B cell (primary cell): ENCODE measurements around the gene KRTAP2-4. TPM values are rescaled to one million over a fixed set of nuclear protein-coding genes. Genes with fewer than 3 reads are reported as not detected.
A peak's percentile ranks its signal among the peaks of the same experiment; 100 is the strongest.
"Not testable (repeated sequence)": the region's sequence is repeated elsewhere in the genome, so short reads cannot be mapped to it uniquely, and the experiment has no call there.

Experiments used
- ATAC-seq: fragments of 200-7000 bp; cut with Tn5 transposase; one replicate; pipeline ENCODE4 v1.10.0; 2021; ENCODE audit warnings: low read depth, mild to moderate bottlenecking, moderate number of reproducible peaks, moderate library complexity
- CTCF ChIA-PET: fragments of 350-600 bp; sonication (Branson Sonifier 250); formaldehyde crosslinking; loops from one replicate; lab custom pipeline; 2021; ENCODE audit warnings: antibody characterized with exemption, inconsistent platforms; lab: Charles Lee
- POLR2A ChIA-PET: fragments of 350-600 bp; sonication (Branson Sonifier 250); formaldehyde crosslinking; loops from one replicate; lab custom pipeline; 2021; ENCODE audit warnings: antibody characterized with exemption; lab: Charles Lee
- DNase-seq: peaks from one replicate; pipeline ENCODE4 v3.0.0; 2013
- H2AFZ ChIP-seq: 2 replicates; pipeline ENCODE4 v1.6.1; 2012; ENCODE audit warnings: mild to moderate bottlenecking, low read depth, low read length; ENCODE audit not compliant: insufficient read depth, poor library complexity, severe bottlenecking
- H3K27ac ChIP-seq, 2 donors: 1 replicate in 1 of 2; 2 replicates in 1 of 2; pipeline ENCODE4 v1.5.1; 2012 to 2013; ENCODE audit warnings: low read length in 2 of 2, mild to moderate bottlenecking in 2 of 2, moderate library complexity in 1 of 2
- H3K27me3 ChIP-seq, 4 experiments: fragments of 200-600 bp in 1 of 4; sonication (generic) in 1 of 4; replicated peaks in 1 of 4; 1 replicate in 2 of 4; 2 replicates in 2 of 4; pipeline versions ENCODE4 v1.6.1 to v1.7.0; 2013 to 2016; ENCODE audit warnings: low read length in 3 of 4, mild to moderate bottlenecking in 2 of 4, mixed read lengths in 1 of 4, moderate library complexity in 1 of 4; ENCODE audit not compliant: insufficient read depth in 4 of 4, control insufficient read depth in 3 of 4; ENCODE audit errors: control extremely low read depth in 1 of 4
- H3K36me3 ChIP-seq, 2 experiments: replicated peaks in 1 of 2; 1 replicate in 1 of 2; 2 replicates in 1 of 2; pipeline versions ENCODE4 v1.6.1 to v1.7.1; 2013; ENCODE audit warnings: low read length in 1 of 2; ENCODE audit not compliant: insufficient read depth in 2 of 2, control insufficient read depth in 1 of 2; ENCODE audit errors: control extremely low read depth in 1 of 2, extremely low read depth in 1 of 2
- H3K4me1 ChIP-seq, 2 donors: fragments of 200-600 bp in 1 of 2; sonication (generic) in 1 of 2; 1 replicate in 1 of 2; 2 replicates in 1 of 2; pipeline versions ENCODE4 v1.5.1 to v1.6.1; 2013 to 2017; ENCODE audit warnings: low read length in 2 of 2; ENCODE audit not compliant: control insufficient read depth in 2 of 2, insufficient read depth in 2 of 2
- H3K4me2 ChIP-seq: replicated peaks from 2 replicates; pipeline ENCODE3; 2012; ENCODE audit warnings: mild to moderate bottlenecking, low read depth, low read length; ENCODE audit not compliant: poor library complexity, severe bottlenecking
- H3K4me3 ChIP-seq, 5 experiments: fragments of 200-600 bp in 1 of 5; sonication (generic) in 1 of 5; 1 replicate in 3 of 5; 2 replicates in 2 of 5; pipeline versions ENCODE4 v1.5.1 to v1.7.0; 2011 to 2016; ENCODE audit warnings: low read length in 4 of 5, mild to moderate bottlenecking in 4 of 5, low read depth in 2 of 5, control low read depth in 1 of 5, moderate library complexity in 1 of 5; ENCODE audit not compliant: insufficient read depth in 1 of 5; ENCODE audit errors: control extremely low read depth in 1 of 5, extremely low read depth in 1 of 5
- H3K79me2 ChIP-seq: fragments of 200-600 bp; sonication (generic); one replicate; pipeline ENCODE4 v1.6.0; 2016; ENCODE audit warnings: low read length; ENCODE audit not compliant: control insufficient read depth, insufficient read depth
- H3K9ac ChIP-seq: fragments of 200-600 bp; sonication (generic); 2 replicates; pipeline ENCODE4 v1.6.1; 2017; ENCODE audit warnings: mild to moderate bottlenecking, low read length, moderate library complexity
- H3K9me3 ChIP-seq, 3 donors: one replicate each; pipeline versions ENCODE4 v1.6.1 to v1.7.1; 2013; ENCODE audit warnings: low read length in 2 of 3; ENCODE audit not compliant: control insufficient read depth in 2 of 3, insufficient read depth in 1 of 3; ENCODE audit errors: control extremely low read depth in 1 of 3
- H4K20me1 ChIP-seq: 2 replicates; pipeline ENCODE4 v1.6.0; 2012; ENCODE audit warnings: mild to moderate bottlenecking, low read length; ENCODE audit not compliant: insufficient read depth, control insufficient read depth, poor library complexity, severe bottlenecking
- H3K27ac Mint-ChIP-seq: one replicate; pipeline ENCODE4 v1.8.0; 2021; ENCODE audit warnings: mixed read lengths
- H3K27me3 Mint-ChIP-seq: one replicate; pipeline ENCODE4 v1.8.0; 2021; ENCODE audit warnings: mixed read lengths
- H3K4me1 Mint-ChIP-seq: one replicate; pipeline ENCODE4 v1.8.0; 2021; ENCODE audit warnings: mixed read lengths
- H3K4me3 Mint-ChIP-seq: one replicate; pipeline ENCODE4 v1.8.0; 2021; ENCODE audit warnings: mixed read lengths
- H3K9me3 Mint-ChIP-seq: one replicate; pipeline ENCODE4 v1.8.0; 2022; ENCODE audit warnings: mixed read lengths; ENCODE audit not compliant: insufficient read depth
- CTCF ChIP-seq: fragments of 200-600 bp; IDR thresholded peaks from one replicate; pipeline ENCODE4 v1.8.0; 2022; ENCODE audit warnings: antibody characterized with exemption, mild to moderate bottlenecking
- EZH2 ChIP-seq: IDR thresholded peaks from 2 replicates; pipeline ENCODE4 v1.6.1; 2012; ENCODE audit warnings: borderline replicate concordance, low read depth, mild to moderate bottlenecking, moderate library complexity, low read length; ENCODE audit not compliant: insufficient read depth, poor library complexity, severe bottlenecking
- WGBS: methylation state at CpG from one replicate; pipeline ENCODE4 v1.1.5; 2013; ENCODE audit warnings: missing lambda C conversion rate; ENCODE audit not compliant: insufficient coverage; 5-methylcytosine and 5-hydroxymethylcytosine counted together
- intact Hi-C: fragments of 100-400 bp; cut with micrococcal nuclease; formaldehyde crosslinking; loops from one replicate; pipeline ENCODE4 v1.10.0; 2022
- polyA plus RNA-seq: library from polyadenylated mRNA; depleted of rRNA; stranded (reverse); fragments of >200 nt; gene quantifications from 2 replicates; pipeline ENCODE4 v1.2.3, GENCODE V29; 2012
- total RNA-seq, 2 donors: library from RNA; stranded (reverse); fragments of 120-200 nt in 1 of 2; gene quantifications; 1 replicate in 1 of 2; 2 replicates in 1 of 2; pipeline versions ENCODE4 v1.2.3 to v1.2.4, GENCODE V29; 2013 to 2022

Gene KRTAP2-4
- total and polyA plus RNA-seq, 2 donors (not counting 1 experiment from before 2014, with no cell fraction given) = not detected

- Histone ChIP-seq H3K36me3 (peaks cover 0 to 2% of the 10 kb centered on the region in 2 experiments), H2AFZ (no peak overlapping the region), H4K20me1 (no peaks in the 10 kb centered on the region), H3K4me1 (peaks cover 21 to 28% of the 10 kb centered on the region in 2 donors), H3K4me3 (peak overlapping the region in 1 of 5 experiments; percentile 33), H3K79me2 (peaks cover 7% of the 10 kb centered on the region), H3K9me3 (peaks cover 0 to 8% (median 8%) of the 10 kb centered on the region in 3 donors), H3K27me3 (no peaks in the 10 kb centered on the region), H3K9ac (no peak overlapping the region), H3K4me2 (peak overlapping the region; percentile 22), H3K27ac (no peak overlapping the region)
- DNase-seq (no peak), ATAC-seq (no peak)
- Mint-ChIP-seq H3K4me3 (no peak overlapping the region), H3K9me3 (no peaks in the 10 kb centered on the region), H3K27ac (no peak overlapping the region), H3K27me3 (peaks cover 9% of the 10 kb centered on the region), H3K4me1 (peaks cover 24% of the 10 kb centered on the region)
- WGBS = no CpG with 5 or more reads among the region's 2 CpGs
- TF ChIP-seq EZH2 (no peak), CTCF (no peak)
- ChIA-PET POLR2A (no interaction called here), CTCF (interaction anchor here (0.6 kb wide), 1 partner anchor 15 kb away, joined by 5 read pairs; no protein-coding TSS in a partner anchor)
- intact Hi-C loops = no loop called here
Observed at GRCh38 chr17:41111151-41111885, 45.6 kb upstream of the KRTAP2-4 start.

GRCh38 chr17:41108728-41109386, 43.2 kb upstream of the KRTAP2-4 start:
- Histone ChIP-seq H3K4me2 (peak overlapping the region; percentile 38), H3K4me3 (peak overlapping the region in 4 of 5 experiments; percentile 32 to 57 (median 52)), H3K9ac (peak overlapping the region; percentile 59), H3K4me1 (peaks cover 14 to 19% of the 10 kb centered on the region in 2 donors), H3K27ac (peak overlapping the region in 1 of 2 donors; percentile 63)
- H2AFZ ChIP-seq, H3K27me3 ChIP-seq, H3K79me2 ChIP-seq, intact Hi-C loops, H4K20me1 ChIP-seq, H3K36me3 ChIP-seq, H3K9me3 Mint-ChIP-seq, CTCF ChIA-PET, POLR2A ChIA-PET, H3K9me3 ChIP-seq: not testable (repeated sequence)
- H3K27me3 Mint-ChIP-seq = peaks cover 16% of the 10 kb centered on the region
- H3K27ac Mint-ChIP-seq = peak overlapping the region; percentile 51
- peak; percentile 43 for ATAC-seq
- H3K4me3 Mint-ChIP-seq = peak overlapping the region; percentile 59
- peaks cover 18% of the 10 kb centered on the region for H3K4me1 Mint-ChIP-seq
- no CpG with 5 or more reads among the region's 1 CpG for WGBS
- peak; percentile 23 for DNase-seq
